Measurements from ENCODE around the gene CCDC97. TPM values are rescaled to one million over a fixed set of nuclear protein-coding genes. Genes with fewer than 3 reads are reported as not detected.

The CCDC97 gene
- total RNA-seq, 1 experiment from 2014 or later = 39.4 TPM

DNA sequence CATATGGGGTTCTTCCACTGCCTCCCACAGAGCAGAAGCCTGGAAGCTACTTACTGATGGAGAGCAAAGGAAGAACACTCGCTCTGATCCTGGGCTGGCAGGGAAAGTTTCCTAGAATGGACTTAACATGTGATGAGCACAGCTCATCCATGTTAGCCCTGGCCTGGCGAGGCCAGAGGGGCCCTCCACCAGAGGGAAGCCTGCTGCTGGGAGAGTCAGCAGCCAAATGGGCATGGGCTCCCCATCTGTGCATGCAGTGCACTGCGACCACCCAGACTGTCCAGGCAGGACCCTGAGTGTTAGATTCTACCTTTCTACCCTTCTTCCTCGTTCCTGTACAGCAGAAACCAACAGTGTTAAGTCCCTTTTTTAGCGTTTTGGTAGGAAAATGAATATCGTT lies 36.9 kb upstream of the CCDC97 start:
- Histone ChIP-seq H3K14ac (ENCODE audit: insufficient read depth, low read length) (no peak overlapping the region), H3K4me2 (ENCODE audit: insufficient read depth, insufficient read length, low read length) (no peak overlapping the region), H2BK12ac (ENCODE audit: insufficient read length, low read depth, low read length) (no peak overlapping the region), H3K4ac (ENCODE audit: low read depth, low read length) (no peak overlapping the region), H3K56ac (ENCODE audit: insufficient read length, low read depth, low read length) (no peak overlapping the region), H3K27ac (ENCODE audit: insufficient read length, low read depth, low read length) (no peak overlapping the region), H3K23me2 (ENCODE audit: insufficient read length, low read depth, low read length, poor library complexity, severe bottlenecking) (no peaks in the 10 kb centered on the region), H2BK5ac (ENCODE audit: insufficient read length, low read length) (no peak overlapping the region), H4K20me1 (ENCODE audit: control insufficient read depth, insufficient read depth, insufficient read length) (no peaks in the 10 kb centered on the region), H2BK15ac (ENCODE audit: low read depth, low read length) (no peak overlapping the region), H4K91ac (ENCODE audit: insufficient read length, low read depth, low read length) (no peak overlapping the region), H2AFZ (ENCODE audit: low read length) (no peak overlapping the region), H3K79me2 (ENCODE audit: insufficient read depth, low read length) (no peaks in the 10 kb centered on the region; the same call in 1 of the 2 replicates), H4K8ac (replicated peaks; ENCODE audit: insufficient read length, low read depth, low read length) (no peak overlapping the region), H3K9ac (ENCODE audit: extremely low read depth, insufficient read length, low read length) (no peak overlapping the region), H3T11ph (ENCODE audit: low read length) (no peak overlapping the region), H3K4me1 (ENCODE audit: insufficient read depth, low read length) (no peaks in the 10 kb centered on the region), H2BK20ac (ENCODE audit: low read depth, low read length, poor library complexity, severe bottlenecking) (no peak overlapping the region), H4K5ac (ENCODE audit: insufficient read length, low read depth, low read length) (no peak overlapping the region), H2AK5ac (ENCODE audit: insufficient read length, low read length) (no peak overlapping the region), H3K18ac (ENCODE audit: insufficient read length, low read depth, low read length) (no peak overlapping the region), H3K27me3 (ENCODE audit: insufficient read depth, low read length) (no peaks in the 10 kb centered on the region), H3K79me1 (ENCODE audit: insufficient read depth, low read depth, low read length, poor library complexity, severe bottlenecking) (peaks cover 5% of the 10 kb centered on the region), H3K9me3 (ENCODE audit: control insufficient read depth, low read depth, low read length) (no peaks in the 10 kb centered on the region), H3K23ac (ENCODE audit: insufficient read length, low read depth, low read length) (no peak overlapping the region), H2BK120ac (ENCODE audit: low read depth, low read length, poor library complexity, severe bottlenecking) (no peak overlapping the region)
- no peak overlapping the region for H3K4me3 Mint-ChIP-seq
- no peak overlapping the region for H3K27ac Mint-ChIP-seq
- no peaks in the 10 kb centered on the region for H3K27me3 Mint-ChIP-seq (ENCODE audit: low read depth)
- no peaks in the 10 kb centered on the region for H3K9me3 Mint-ChIP-seq
- TF ChIP-seq, protein P1, sequence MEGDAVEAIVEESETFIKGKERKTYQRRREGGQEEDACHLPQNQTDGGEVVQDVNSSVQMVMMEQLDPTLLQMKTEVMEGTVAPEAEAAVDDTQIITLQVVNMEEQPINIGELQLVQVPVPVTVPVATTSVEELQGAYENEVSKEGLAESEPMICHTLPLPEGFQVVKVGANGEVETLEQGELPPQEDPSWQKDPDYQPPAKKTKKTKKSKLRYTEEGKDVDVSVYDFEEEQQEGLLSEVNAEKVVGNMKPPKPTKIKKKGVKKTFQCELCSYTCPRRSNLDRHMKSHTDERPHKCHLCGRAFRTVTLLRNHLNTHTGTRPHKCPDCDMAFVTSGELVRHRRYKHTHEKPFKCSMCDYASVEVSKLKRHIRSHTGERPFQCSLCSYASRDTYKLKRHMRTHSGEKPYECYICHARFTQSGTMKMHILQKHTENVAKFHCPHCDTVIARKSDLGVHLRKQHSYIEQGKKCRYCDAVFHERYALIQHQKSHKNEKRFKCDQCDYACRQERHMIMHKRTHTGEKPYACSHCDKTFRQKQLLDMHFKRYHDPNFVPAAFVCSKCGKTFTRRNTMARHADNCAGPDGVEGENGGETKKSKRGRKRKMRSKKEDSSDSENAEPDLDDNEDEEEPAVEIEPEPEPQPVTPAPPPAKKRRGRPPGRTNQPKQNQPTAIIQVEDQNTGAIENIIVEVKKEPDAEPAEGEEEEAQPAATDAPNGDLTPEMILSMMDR (conservative IDR thresholded peaks at IDR 0.05) = no peak
- no peaks in the 10 kb centered on the region for H3K4me1 Mint-ChIP-seq
- no CpG with 5 or more reads among the region's 6 CpGs for WGBS (ENCODE audit: extremely low coverage, insufficient read length, low lambda C conversion rate)
- H3K36me3 Mint-ChIP-seq (ENCODE audit: insufficient read depth in 1 of 3, low read depth in 3 of 3) = peaks cover 70 to 97% (median 93%) of the 10 kb centered on the region in 3 experiments; a peak in 6 of 7 replicates
- DNase-seq = no peak

All from H9 (cell line).